PC-3 (cell line): Measurements from ENCODE around the gene NEDD4L. TPM values are rescaled to one million over a fixed set of nuclear protein-coding genes. Genes with fewer than 3 reads are reported as not detected.

Experiments used
- ATAC-seq: fragments of 200-7000 bp; cut with Tn5 transposase; 2 replicates; pipeline ENCODE4 v1.9.1; 2020; ENCODE audit warnings: mild to moderate bottlenecking, moderate library complexity
- BruUV-seq: library from RNA; stranded (reverse); fragments of 400-500 nt; replicated peaks from 2 replicates; lab custom pipeline; 2021; lab: Mats Ljungman, UMichigan
- CTCF ChIA-PET: fragments of 300-600 bp; sonication (Branson Sonifier 250); formaldehyde crosslinking; loops from one replicate; lab custom pipeline; 2022; ENCODE audit warnings: antibody characterized with exemption; lab: Charles Lee
- POLR2A ChIA-PET: fragments of 300-600 bp; sonication (Branson Sonifier 250); formaldehyde crosslinking; loops from one replicate; lab custom pipeline; 2022; ENCODE audit warnings: antibody characterized with exemption; ENCODE audit not compliant: unreplicated experiment; lab: Charles Lee
- DNase-seq: peaks from one replicate; pipeline ENCODE4 v3.0.0-alpha.2; 2015
- H2AFZ ChIP-seq: fragments of 300-600 bp; sonication (generic); 2 replicates; pipeline ENCODE4 v1.6.0; 2016; ENCODE audit warnings: antibody characterized with exemption, low read length
- H3F3A ChIP-seq: fragments of 300-600 bp; sonication (generic); one replicate; pipeline ENCODE4 v1.6.0; 2017; ENCODE audit warnings: antibody characterized with exemption, low read length, control low read depth, mild to moderate bottlenecking; ENCODE audit not compliant: unreplicated experiment
- H3K27ac ChIP-seq: fragments of 300-600 bp; sonication (generic); 2 replicates; pipeline ENCODE4 v1.5.1; 2016; ENCODE audit warnings: mild to moderate bottlenecking, low read length
- H3K27me3 ChIP-seq: fragments of 300-600 bp; sonication (generic); 2 replicates; pipeline ENCODE4 v1.6.1; 2016; ENCODE audit warnings: low read length, mixed read lengths
- H3K36me3 ChIP-seq: fragments of 300-600 bp; sonication (generic); 2 replicates; pipeline ENCODE4 v1.6.1; 2016; ENCODE audit warnings: low read depth, mixed run types, low read length, mixed read lengths
- H3K4me1 ChIP-seq: fragments of 300-600 bp; sonication (generic); 2 replicates; pipeline ENCODE4 v1.5.1; 2016; ENCODE audit warnings: low read length; ENCODE audit not compliant: insufficient read depth
- H3K4me2 ChIP-seq: fragments of 300-600 bp; sonication (generic); 2 replicates; pipeline ENCODE4 v1.6.0; 2016; ENCODE audit warnings: low read length
- H3K4me3 ChIP-seq: fragments of 300-600 bp; sonication (generic); 2 replicates; pipeline ENCODE4 v1.5.1; 2016; ENCODE audit warnings: mild to moderate bottlenecking, low read length, mixed read lengths
- H3K79me2 ChIP-seq: fragments of 300-600 bp; sonication (generic); 2 replicates; pipeline ENCODE4 v1.6.1; 2017; ENCODE audit warnings: low read length, mixed read lengths
- H3K9ac ChIP-seq: fragments of 300-600 bp; sonication (generic); 2 replicates; pipeline ENCODE4 v1.6.0; 2016; ENCODE audit warnings: mild to moderate bottlenecking, low read length
- H3K9me2 ChIP-seq: fragments of 300-600 bp; sonication (generic); replicated peaks from 2 replicates; pipeline ENCODE4 v1.6.1; 2016; ENCODE audit warnings: mixed run types, low read length, mixed read lengths
- H3K9me3 ChIP-seq: fragments of 300-600 bp; sonication (generic); 2 replicates; pipeline ENCODE4 v1.6.1; 2016; ENCODE audit warnings: low read length, mixed read lengths
- H4K20me1 ChIP-seq: fragments of 300-600 bp; sonication (generic); 2 replicates; pipeline ENCODE4 v1.6.1; 2016; ENCODE audit warnings: low read length, mixed read lengths
- CTCF ChIP-seq: fragments of 300-600 bp; sonication (generic); conservative IDR thresholded peaks from 2 replicates; pipeline ENCODE4 v1.5.1; 2017; ENCODE audit warnings: antibody characterized with exemption, low read depth, mild to moderate bottlenecking, low read length
- EZH2 ChIP-seq: fragments of 300-600 bp; sonication (generic); IDR thresholded peaks from one replicate; pipeline ENCODE4 v1.6.1; 2017; ENCODE audit warnings: antibody characterized with exemption, mild to moderate bottlenecking, low read length; ENCODE audit not compliant: unreplicated experiment
- EZH2phosphoT487 ChIP-seq: fragments of 300-600 bp; sonication (generic); IDR thresholded peaks from 2 replicates; pipeline ENCODE4 v1.6.1; 2018; ENCODE audit warnings: mild to moderate bottlenecking, antibody characterized with exemption, low read length, borderline replicate concordance
- intact Hi-C: fragments of 100-400 bp; cut with micrococcal nuclease; formaldehyde crosslinking; loops from 2 replicates; pipeline ENCODE4 v1.9.0; 2023
- total RNA-seq: library from RNA; depleted of rRNA; stranded (reverse); fragments of >200 nt; gene quantifications from 2 replicates; pipeline ENCODE4 v1.2.3, GENCODE V29; 2014

Gene NEDD4L
- total RNA-seq, 1 experiment from 2014 or later = 105 TPM

GRCh38 chr18:58110398-58110797 lies 66.4 kb downstream of the NEDD4L start:
- intact Hi-C loops = no loop called here
- H3K79me2 ChIP-seq = peaks cover 52% of the 10 kb centered on the region
- no peaks in the 10 kb centered on the region for H3K4me1 ChIP-seq

GRCh38 chr18:58112174-58112573 lies 68.1 kb downstream of the NEDD4L start:
- no peak overlapping the region for H2AFZ ChIP-seq
- ATAC-seq = no peak
- no peak overlapping the region for H3K4me3 ChIP-seq
- no peak for TF ChIP-seq CTCF
- TF ChIP-seq EZH2 = no peak
- no peak for TF ChIP-seq EZH2phosphoT487
- no peak overlapping the region for H3K4me2 ChIP-seq
- H3K9me3 ChIP-seq = no peaks in the 10 kb centered on the region
- H3K9me2 ChIP-seq = no peaks in the 10 kb centered on the region
- no peaks in the 10 kb centered on the region for H4K20me1 ChIP-seq
- POLR2A ChIA-PET = no interaction called here
- H3K4me1 ChIP-seq = peaks cover 12% of the 10 kb centered on the region
- H3K27me3 ChIP-seq = no peaks in the 10 kb centered on the region
- no peak overlapping the region for H3K9ac ChIP-seq
- intact Hi-C loops = no loop called here
- CTCF ChIA-PET = no interaction called here
- DNase-seq = no peak
- peaks cover 59% of the 10 kb centered on the region for H3K79me2 ChIP-seq
- H3F3A ChIP-seq = no peaks in the 10 kb centered on the region
- no TSS peak for BruUV-seq
- H3K27ac ChIP-seq = no peak overlapping the region
- H3K36me3 ChIP-seq = no peaks in the 10 kb centered on the region

More at GRCh38 chr18:58110398-58110797, 66.4 kb downstream of the NEDD4L start:
- no peak for DNase-seq
- Histone ChIP-seq H4K20me1 (no peaks in the 10 kb centered on the region), H3K4me2 (no peak overlapping the region), H3F3A (no peaks in the 10 kb centered on the region), H3K27ac (no peak overlapping the region), H3K9ac (no peak overlapping the region), H3K4me3 (no peak overlapping the region), H3K9me3 (no peaks in the 10 kb centered on the region), H3K36me3 (no peaks in the 10 kb centered on the region), H3K9me2 (no peaks in the 10 kb centered on the region), H3K27me3 (no peaks in the 10 kb centered on the region), H2AFZ (no peak overlapping the region)
- no peak for TF ChIP-seq EZH2phosphoT487
- no peak for TF ChIP-seq CTCF
- TF ChIP-seq EZH2 = no peak
- CTCF ChIA-PET = no interaction called here
- no peak for ATAC-seq
- POLR2A ChIA-PET = no interaction called here
- BruUV-seq = no TSS peak

- POLR2A ChIA-PET = no interaction called here
Measured at GRCh38 chr18:58113337-58113736, 69.3 kb downstream of the NEDD4L start.

More at GRCh38 chr18:58113337-58113736, 69.3 kb downstream of the NEDD4L start:
- H2AFZ ChIP-seq = no peak overlapping the region
- DNase-seq (no peak), ATAC-seq (no peak)
- no peak overlapping the region for H3K4me3 ChIP-seq
- no peaks in the 10 kb centered on the region for H3K9me2 ChIP-seq
- H3F3A ChIP-seq = no peaks in the 10 kb centered on the region
- H3K4me2 ChIP-seq = no peak overlapping the region
- CTCF ChIA-PET = no interaction called here
- no peaks in the 10 kb centered on the region for H3K9me3 ChIP-seq
- no peak overlapping the region for H3K27ac ChIP-seq
- peaks cover 59% of the 10 kb centered on the region for H3K79me2 ChIP-seq
- no peaks in the 10 kb centered on the region for H3K27me3 ChIP-seq
- no peaks in the 10 kb centered on the region for H3K36me3 ChIP-seq
- BruUV-seq = no TSS peak
- H3K4me1 ChIP-seq = peaks cover 23% of the 10 kb centered on the region
- TF ChIP-seq CTCF (no peak), EZH2 (no peak), EZH2phosphoT487 (no peak)
- H4K20me1 ChIP-seq = no peaks in the 10 kb centered on the region
- intact Hi-C loops = no loop called here
- H3K9ac ChIP-seq = no peak overlapping the region
